GM23248 (cell line): ENCODE measurements around the gene HSD17B11. TPM values are rescaled to one million over a fixed set of nuclear protein-coding genes. Genes with fewer than 3 reads are reported as not detected.

Experiments used
- DNase-seq: peaks from one replicate; pipeline ENCODE4 v3.0.0-alpha.2; 2015
- H2AFZ ChIP-seq: fragments of 200-600 bp; sonication (generic); 2 replicates; pipeline ENCODE4 v1.6.1; 2016; ENCODE audit warnings: antibody characterized with exemption
- H3F3A ChIP-seq: fragments of 200-600 bp; sonication (generic); 2 replicates; pipeline ENCODE4 v1.6.1; 2016; ENCODE audit warnings: mild to moderate bottlenecking, antibody characterized with exemption, mixed run types; ENCODE audit not compliant: insufficient read depth
- H3K27ac ChIP-seq: fragments of 200-600 bp; sonication (generic); 2 replicates; pipeline ENCODE4 v1.5.1; 2016; ENCODE audit warnings: mild to moderate bottlenecking
- H3K27me3 ChIP-seq: fragments of 200-600 bp; sonication (generic); replicated peaks from 2 replicates; pipeline ENCODE4 v1.6.1; 2016; ENCODE audit warnings: mild to moderate bottlenecking; ENCODE audit not compliant: insufficient read depth
- H3K36me3 ChIP-seq: fragments of 200-600 bp; sonication (generic); 2 replicates; pipeline ENCODE4 v1.6.1; 2016; ENCODE audit warnings: low read depth, mild to moderate bottlenecking
- H3K4me1 ChIP-seq: fragments of 200-600 bp; sonication (generic); 2 replicates; pipeline ENCODE4 v1.6.1; 2016; ENCODE audit warnings: mild to moderate bottlenecking; ENCODE audit not compliant: insufficient read depth
- H3K4me2 ChIP-seq: fragments of 200-600 bp; sonication (generic); one replicate; pipeline ENCODE4 v1.6.1; 2016; ENCODE audit warnings: mild to moderate bottlenecking; ENCODE audit not compliant: unreplicated experiment
- H3K4me3 ChIP-seq: fragments of 200-600 bp; sonication (generic); 2 replicates; pipeline ENCODE4 v1.5.1; 2016; ENCODE audit warnings: mild to moderate bottlenecking
- H3K79me2 ChIP-seq: fragments of 200-600 bp; sonication (generic); 2 replicates; pipeline ENCODE4 v1.6.1; 2016; ENCODE audit warnings: mild to moderate bottlenecking; ENCODE audit not compliant: insufficient read depth
- H3K9ac ChIP-seq: fragments of 200-600 bp; sonication (generic); 2 replicates; pipeline ENCODE4 v1.6.1; 2016; ENCODE audit warnings: mild to moderate bottlenecking
- H3K9me2 ChIP-seq: fragments of 200-600 bp; sonication (generic); 2 replicates; pipeline ENCODE4 v1.6.1; 2016; ENCODE audit warnings: mixed run types, mild to moderate bottlenecking, moderate library complexity; ENCODE audit not compliant: insufficient read depth
- H3K9me3 ChIP-seq: fragments of 200-600 bp; sonication (generic); one replicate; pipeline ENCODE4 v1.6.1; 2017; ENCODE audit warnings: low read depth
- H4K20me1 ChIP-seq: fragments of 200-600 bp; sonication (generic); 2 replicates; pipeline ENCODE4 v1.6.0; 2016; ENCODE audit not compliant: insufficient read depth
- EZH2 ChIP-seq: fragments of 200-600 bp; sonication (generic); IDR thresholded peaks from 2 replicates; pipeline ENCODE4 v1.6.1; 2018; ENCODE audit warnings: antibody characterized with exemption, mild to moderate bottlenecking; ENCODE audit not compliant: insufficient read depth, poor library complexity, severe bottlenecking
- EZH2phosphoT487 ChIP-seq: fragments of 200-600 bp; sonication (generic); IDR thresholded peaks from 2 replicates; pipeline ENCODE4 v1.6.1; 2018; ENCODE audit warnings: antibody characterized with exemption, moderate library complexity, mild to moderate bottlenecking, low read depth; ENCODE audit not compliant: insufficient read depth
- WGBS, 2 experiments: methylation state at CpG; one replicate each; pipeline ENCODE4 v1.1.6; 2015 to 2017; ENCODE audit warnings: low lambda C conversion rate in 2 of 2, low coverage in 1 of 2; ENCODE audit errors: missing lambda C conversion rate in 2 of 2; 5-methylcytosine and 5-hydroxymethylcytosine counted together
- in situ Hi-C: fragments of 300-500 bp; cut with MboI; formaldehyde crosslinking; loops from 2 replicates; pipeline ENCODE4 v1.15.0; 2020
- polyA plus RNA-seq: library from polyadenylated mRNA; unstranded; fragments of >200 nt; fragmentation: Nextera tagmentation; extraction: Ambion mirVana; gene quantifications from 2 replicates; pipeline ENCODE4 v1.2.1, GENCODE V29; 2016
- total RNA-seq: library from RNA; depleted of rRNA; stranded (reverse); fragments of >200 nt; shearing (Covaris generic); gene quantifications from 2 replicates; pipeline ENCODE4 v1.2.3, GENCODE V29; 2014

The HSD17B11 gene
- total and polyA plus RNA-seq, 2 experiments from 2014 or later: 31.1 to 37.0 TPM

GRCh38 chr4:87359258-87359657, 31.7 kb downstream of the HSD17B11 start:
- no peaks in the 10 kb centered on the region for H3K9me2 ChIP-seq
- DNase-seq: no peak
- no peak overlapping the region for H3K9ac ChIP-seq
- H3F3A ChIP-seq: peaks cover 14% of the 10 kb centered on the region
- H3K36me3 ChIP-seq: no peaks in the 10 kb centered on the region
- no peaks in the 10 kb centered on the region for H3K27me3 ChIP-seq
- H3K4me3 ChIP-seq: no peak overlapping the region
- H3K9me3 ChIP-seq: no peaks in the 10 kb centered on the region
- H2AFZ ChIP-seq: no peak overlapping the region
- no peak overlapping the region for H3K4me2 ChIP-seq
- 98 to 99% methylated on average over 4 of the region's 4 CpGs for WGBS, 2 experiments
- in situ Hi-C loops: no loop called here
- no peak overlapping the region for H3K27ac ChIP-seq
- peaks cover 10% of the 10 kb centered on the region for H3K4me1 ChIP-seq
- H3K79me2 ChIP-seq: no peaks in the 10 kb centered on the region
- H4K20me1 ChIP-seq: no peaks in the 10 kb centered on the region
- TF ChIP-seq EZH2 (no peak), EZH2phosphoT487 (no peak)

GRCh38 chr4:87356832-87357526, 34.0 kb downstream of the HSD17B11 start:
- no peak for DNase-seq

GRCh38 chr4:87354168-87355102, 36.6 kb downstream of the HSD17B11 start:
- TF ChIP-seq EZH2 (no peak), EZH2phosphoT487 (no peak)
- Histone ChIP-seq H3F3A (peaks cover 20% of the 10 kb centered on the region), H3K4me2 (peak overlapping the region; percentile 79), H4K20me1 (no peaks in the 10 kb centered on the region), H3K9me3 (no peaks in the 10 kb centered on the region), H3K27ac (peak overlapping the region; percentile 89), H3K4me3 (peak overlapping the region; percentile 38), H3K4me1 (peaks cover 17% of the 10 kb centered on the region), H3K27me3 (no peaks in the 10 kb centered on the region), H3K9ac (peak overlapping the region; percentile 66), H3K36me3 (no peaks in the 10 kb centered on the region), H3K9me2 (no peaks in the 10 kb centered on the region), H3K79me2 (no peaks in the 10 kb centered on the region), H2AFZ (peak overlapping the region; percentile 80)
- in situ Hi-C loops: no loop called here
- peak; percentile 72 for DNase-seq
- 31 to 34% methylated on average over 7 of the region's 7 CpGs for WGBS, 2 experiments

More at GRCh38 chr4:87356832-87357526, 34.0 kb downstream of the HSD17B11 start:
- no peaks in the 10 kb centered on the region for H3K9me3 ChIP-seq
- peaks cover 17% of the 10 kb centered on the region for H3K4me1 ChIP-seq
- H3K27ac ChIP-seq: no peak overlapping the region
- no peaks in the 10 kb centered on the region for H4K20me1 ChIP-seq
- no peak overlapping the region for H3K4me2 ChIP-seq
- no peaks in the 10 kb centered on the region for H3K36me3 ChIP-seq
- 83 to 87% methylated on average over 2 of the region's 2 CpGs for WGBS, 2 experiments
- H3K9me2 ChIP-seq: no peaks in the 10 kb centered on the region
- no peak overlapping the region for H3K4me3 ChIP-seq
- peaks cover 20% of the 10 kb centered on the region for H3F3A ChIP-seq
- no peak overlapping the region for H3K9ac ChIP-seq
- no peak overlapping the region for H2AFZ ChIP-seq
- H3K79me2 ChIP-seq: no peaks in the 10 kb centered on the region
- in situ Hi-C loops: no loop called here
- TF ChIP-seq EZH2 (no peak), EZH2phosphoT487 (no peak)
- no peaks in the 10 kb centered on the region for H3K27me3 ChIP-seq

- H3K27ac ChIP-seq: peak overlapping the region; percentile 89
- 2% methylated on average over 3 of the region's 3 CpGs for WGBS, 2 experiments
Observed at GRCh38 chr4:87353592-87353991, 37.4 kb downstream of the HSD17B11 start.

More at GRCh38 chr4:87353592-87353991, 37.4 kb downstream of the HSD17B11 start:
- peak; percentile 84 for DNase-seq
- Histone ChIP-seq H3K36me3 (no peaks in the 10 kb centered on the region), H3K9ac (peak overlapping the region; percentile 66), H3K4me3 (peak overlapping the region; percentile 38), H3K4me2 (peak overlapping the region; percentile 79), H3K9me2 (no peaks in the 10 kb centered on the region), H4K20me1 (no peaks in the 10 kb centered on the region), H3K27me3 (no peaks in the 10 kb centered on the region), H3K79me2 (no peaks in the 10 kb centered on the region), H3K9me3 (no peaks in the 10 kb centered on the region), H3F3A (peaks cover 20% of the 10 kb centered on the region), H2AFZ (peak overlapping the region; percentile 80), H3K4me1 (peaks cover 17% of the 10 kb centered on the region)
- TF ChIP-seq EZH2phosphoT487 (no peak), EZH2 (no peak)
- in situ Hi-C loops: no loop called here
